Glutamatergic neuron (in vitro differentiated cells): ENCODE data around the gene C19orf33. TPM values are rescaled to one million over a fixed set of nuclear protein-coding genes. Genes with fewer than 3 reads are reported as not detected.

Experiments
- DNase-seq: peaks from one replicate; pipeline ENCODE4 v3.0.0; 2022
- H3K27ac Mint-ChIP-seq: one replicate; pipeline ENCODE4 v1.8.0; 2020; ENCODE audit warnings: mild to moderate bottlenecking, mixed read lengths, inconsistent platforms; ENCODE audit not compliant: unreplicated experiment
- H3K27me3 Mint-ChIP-seq: one replicate; pipeline ENCODE4 v1.8.0; 2020; ENCODE audit warnings: mild to moderate bottlenecking, moderate library complexity, mixed read lengths, inconsistent platforms; ENCODE audit not compliant: unreplicated experiment
- H3K36me3 Mint-ChIP-seq: one replicate; pipeline ENCODE4 v1.8.0; 2020; ENCODE audit warnings: mild to moderate bottlenecking, mixed read lengths, inconsistent platforms; ENCODE audit not compliant: unreplicated experiment
- H3K4me1 Mint-ChIP-seq: one replicate; pipeline ENCODE4 v1.8.0; 2020; ENCODE audit warnings: mild to moderate bottlenecking, low read depth, mixed read lengths, inconsistent platforms; ENCODE audit not compliant: unreplicated experiment
- H3K4me3 Mint-ChIP-seq: one replicate; pipeline ENCODE4 v1.8.0; 2020; ENCODE audit warnings: mild to moderate bottlenecking, mixed read lengths, inconsistent platforms; ENCODE audit not compliant: unreplicated experiment
- H3K9me3 Mint-ChIP-seq: one replicate; pipeline ENCODE4 v1.8.0; 2020; ENCODE audit warnings: mild to moderate bottlenecking, moderate library complexity, mixed read lengths, inconsistent platforms; ENCODE audit not compliant: unreplicated experiment
- CTCF ChIP-seq: fragments of 200-600 bp; sonication (generic); IDR thresholded peaks from one replicate; pipeline ENCODE4 v1.5.0; 2021; ENCODE audit not compliant: partially characterized antibody, unreplicated experiment
- total RNA-seq: library from RNA; stranded (reverse); fragmentation: NEBNext Ultra II Directional; extraction: Animal tissue kit (Norgen Biotek cat#: 25700); gene quantifications from one replicate; pipeline ENCODE4 v1.2.1, GENCODE V29; 2021; ENCODE audit not compliant: unreplicated experiment

Gene C19orf33
- total RNA-seq, 1 donor from 2014 or later: 1.1 TPM

GRCh38 chr19:38276942-38277517 is 27.0 kb upstream of the C19orf33 start:
- no peak overlapping the region for H3K27ac Mint-ChIP-seq
- H3K27me3 Mint-ChIP-seq: no peaks in the 10 kb centered on the region
- no peak for DNase-seq
- H3K4me1 Mint-ChIP-seq: no peaks in the 10 kb centered on the region
- H3K36me3 Mint-ChIP-seq: no peaks in the 10 kb centered on the region
- no peak overlapping the region for H3K4me3 Mint-ChIP-seq
- TF ChIP-seq CTCF: no peak
- peaks cover 3% of the 10 kb centered on the region for H3K9me3 Mint-ChIP-seq

GRCh38 chr19:38277549-38277948 is 26.5 kb upstream of the C19orf33 start:
- TF ChIP-seq CTCF: no peak
- Mint-ChIP-seq H3K4me1 (no peaks in the 10 kb centered on the region), H3K4me3 (no peak overlapping the region), H3K27ac (no peak overlapping the region), H3K36me3 (no peaks in the 10 kb centered on the region), H3K27me3 (no peaks in the 10 kb centered on the region), H3K9me3 (peaks cover 3% of the 10 kb centered on the region)
- DNase-seq: no peak

- H3K9me3 Mint-ChIP-seq: peaks cover 3% of the 10 kb centered on the region
- no peak overlapping the region for H3K4me3 Mint-ChIP-seq
- no peaks in the 10 kb centered on the region for H3K27me3 Mint-ChIP-seq
- H3K27ac Mint-ChIP-seq: no peak overlapping the region
- no peak for DNase-seq
- TF ChIP-seq CTCF: no peak
- no peaks in the 10 kb centered on the region for H3K4me1 Mint-ChIP-seq
- H3K36me3 Mint-ChIP-seq: no peaks in the 10 kb centered on the region
Measured at GRCh38 chr19:38277969-38278680, 25.9 kb upstream of the C19orf33 start.

GRCh38 chr19:38278751-38279150 is 25.3 kb upstream of the C19orf33 start:
- no peak for TF ChIP-seq CTCF
- DNase-seq: no peak
- no peaks in the 10 kb centered on the region for H3K36me3 Mint-ChIP-seq
- no peaks in the 10 kb centered on the region for H3K4me1 Mint-ChIP-seq
- no peak overlapping the region for H3K27ac Mint-ChIP-seq
- H3K9me3 Mint-ChIP-seq: peaks cover 3% of the 10 kb centered on the region
- no peaks in the 10 kb centered on the region for H3K27me3 Mint-ChIP-seq
- no peak overlapping the region for H3K4me3 Mint-ChIP-seq
